Measurements from ENCODE around the gene LRRC25.
"Not testable (repeated sequence)": the region's sequence is repeated elsewhere in the genome, so short reads cannot be mapped to it uniquely, and the experiment has no call there.

LRRC25 gene

DNA sequence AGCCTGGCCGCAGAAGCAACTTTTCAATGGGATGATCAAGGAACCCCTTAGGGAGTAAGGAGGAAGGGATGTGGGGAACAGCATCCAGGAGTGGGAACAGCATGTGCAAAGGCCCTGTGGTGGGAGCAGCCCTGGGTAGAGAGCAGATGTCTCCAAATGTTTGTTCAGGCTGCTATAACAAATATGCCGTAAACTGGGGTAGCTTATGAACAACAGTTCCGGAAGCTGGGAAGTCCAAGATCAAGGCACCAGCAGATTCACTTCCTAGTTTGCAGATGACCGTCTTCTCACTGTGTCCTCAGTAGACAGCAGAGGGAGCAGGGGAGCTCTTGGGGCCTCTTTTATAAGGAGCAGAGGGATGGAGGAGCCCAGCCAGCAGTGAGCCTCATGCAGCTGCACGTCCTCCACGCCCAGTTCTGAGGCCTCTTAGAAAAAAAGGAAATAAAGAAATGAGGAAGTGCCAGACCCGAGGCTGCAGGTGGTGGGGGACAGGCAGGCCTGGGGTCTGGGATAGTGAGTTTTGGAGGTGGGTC, 4.2 kb upstream of the LRRC25 start:
- peak; percentile 82 for DNase-seq

GRCh38 chr19:18399008-18399407, 1.6 kb upstream of the LRRC25 start:
- peak; percentile 80 for DNase-seq

DNA sequence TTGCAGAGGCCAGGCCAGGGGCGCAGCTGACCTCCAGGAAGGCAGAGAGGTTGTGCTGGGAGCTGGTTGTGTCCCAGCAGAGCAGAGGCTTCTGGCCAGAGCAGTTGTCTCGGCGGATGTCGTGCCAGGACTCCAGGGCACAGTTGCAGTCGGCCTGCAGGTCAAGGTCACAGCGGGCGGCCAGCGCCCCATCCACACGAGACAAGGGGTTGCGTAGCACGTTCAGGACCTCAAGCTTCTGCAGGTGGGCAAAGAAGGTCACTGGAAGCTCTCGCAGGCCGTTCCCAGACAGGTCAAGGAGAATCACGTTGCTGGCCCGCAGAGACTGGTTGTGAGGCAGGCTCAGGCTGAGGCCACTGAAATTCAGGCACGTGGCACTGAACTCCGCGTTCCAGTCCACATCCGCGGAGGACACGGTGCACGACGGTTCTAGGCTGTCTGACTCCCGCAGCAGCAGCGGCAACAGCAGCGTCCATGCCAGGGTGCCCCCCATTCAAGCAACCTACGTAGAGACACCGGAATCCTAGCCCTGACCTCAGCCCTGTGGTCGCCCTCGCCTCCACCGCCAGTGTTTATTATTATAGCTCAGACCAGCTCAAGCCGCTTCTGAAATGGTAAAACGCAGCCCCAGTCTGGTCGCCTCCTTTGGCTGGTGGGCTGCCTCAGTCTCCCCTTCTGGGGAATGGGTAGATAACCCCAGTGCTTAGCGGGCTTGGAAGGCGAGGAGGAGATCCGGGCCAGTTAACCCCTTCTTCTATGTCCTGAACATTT, 766 bp downstream of the LRRC25 start:
- DNase-seq: no peak

DNA sequence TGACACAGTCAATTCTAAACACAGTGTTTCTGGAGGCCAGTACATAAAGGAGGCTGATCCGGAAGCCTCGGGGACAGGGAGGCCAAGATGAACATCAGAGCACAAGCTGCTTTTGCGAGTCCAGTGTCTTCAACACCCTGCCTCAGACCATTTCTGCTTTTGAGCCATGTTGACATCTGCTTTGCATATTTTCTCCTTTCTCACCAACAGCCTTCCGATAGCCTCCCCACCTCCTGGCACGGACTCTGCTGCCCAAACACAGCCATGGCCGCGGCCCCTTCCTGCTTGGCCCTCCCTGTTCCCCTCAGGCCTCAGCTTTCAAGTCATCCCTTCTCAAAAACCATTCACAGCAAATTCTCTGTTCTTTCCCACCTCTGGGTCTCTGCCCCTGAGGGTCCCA, 3.6 kb downstream of the LRRC25 start:
- no peak for DNase-seq

- DNase-seq: no peak
These were observed 4.5 kb downstream of the LRRC25 start for GRCh38 chr19:18392926-18393325.

DNA sequence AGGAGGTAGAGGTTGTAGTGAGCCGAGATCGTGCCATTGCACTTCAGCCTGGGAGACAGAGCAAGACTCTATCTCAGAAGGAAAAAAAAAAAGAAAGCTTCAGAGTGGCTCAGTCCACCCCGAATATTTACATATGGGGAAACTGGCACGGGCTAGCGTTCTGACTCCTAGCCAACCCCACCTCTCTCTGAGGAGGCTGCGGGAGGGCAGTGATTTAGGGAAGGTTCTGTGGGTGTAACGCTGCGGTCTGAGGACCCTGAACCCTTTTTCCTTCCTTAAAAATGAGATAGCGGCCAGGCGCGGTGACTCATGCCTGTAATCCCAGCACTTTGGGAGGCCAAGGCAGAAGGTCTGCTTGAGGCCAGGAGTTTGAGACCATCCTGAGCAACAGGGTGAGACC, 5.0 kb downstream of the LRRC25 start:
- no peak for DNase-seq

DNA sequence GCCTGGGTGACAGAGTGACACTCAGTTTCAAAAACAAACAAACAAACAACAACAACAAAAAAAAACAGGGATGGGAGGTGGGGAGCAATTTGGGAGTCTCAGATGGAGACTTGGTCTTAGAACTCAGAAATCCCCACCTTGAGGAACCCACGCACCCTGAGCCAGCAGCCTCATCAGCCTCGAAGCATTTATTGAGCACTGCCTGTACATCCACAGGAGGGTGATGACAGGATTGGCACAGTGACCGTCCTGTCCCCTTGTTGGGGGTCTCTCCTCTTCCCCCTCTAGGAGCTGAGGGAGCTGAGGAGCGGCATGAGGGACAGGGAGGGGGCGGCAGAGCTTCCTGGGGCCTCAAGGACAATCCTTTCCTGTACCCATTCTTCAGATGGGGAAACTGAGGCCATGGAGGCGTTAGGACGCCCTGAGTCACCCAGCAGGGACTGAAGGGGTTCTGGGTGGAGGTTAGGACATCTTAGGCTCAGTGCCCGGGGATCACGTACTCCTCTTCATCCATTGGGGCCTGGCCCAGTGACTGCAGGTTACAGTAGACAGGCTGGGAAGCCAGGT, 5.8 kb downstream of the LRRC25 start:
- no peak for DNase-seq

DNA sequence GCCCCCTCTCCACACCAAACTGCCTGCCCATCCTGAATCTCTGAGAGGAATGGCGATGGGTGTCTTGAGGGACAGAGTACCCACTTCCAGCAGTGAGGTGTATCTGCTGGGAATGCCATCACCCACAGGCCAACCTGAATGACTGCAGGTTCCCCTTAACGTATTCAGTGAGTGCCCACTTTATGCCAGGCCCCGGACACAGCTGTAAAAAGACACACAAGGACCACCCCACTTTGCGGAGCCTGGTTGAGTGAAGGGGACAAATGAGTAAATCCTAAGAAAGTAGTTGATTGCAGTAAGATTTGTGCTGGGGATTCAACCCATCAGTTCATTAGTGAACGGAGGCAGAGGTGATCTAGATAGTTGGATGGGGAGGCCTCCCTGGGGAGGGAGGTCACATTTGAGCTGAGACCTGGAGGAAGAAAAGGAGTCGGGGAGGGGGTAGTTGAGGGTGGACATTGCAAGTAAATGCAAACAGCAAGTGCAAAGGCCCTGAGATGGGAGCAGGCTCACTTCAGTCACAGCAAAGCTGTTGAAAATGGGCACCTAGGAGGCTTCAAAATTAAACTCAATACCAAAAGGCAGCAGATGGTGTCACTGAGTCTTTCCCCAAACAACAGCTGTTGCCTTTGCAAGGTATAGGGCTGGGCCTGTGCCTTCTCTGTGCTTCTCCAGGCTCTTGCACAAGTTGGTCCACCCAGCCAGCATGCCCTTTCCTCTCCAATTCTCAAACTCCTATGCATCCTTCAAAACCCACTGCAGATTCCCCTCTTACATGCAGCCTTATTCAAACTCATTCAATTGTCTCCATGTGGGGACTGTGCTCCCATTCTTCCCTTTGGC, 7.1 kb downstream of the LRRC25 start:
- DNase-seq: no peak

DNA sequence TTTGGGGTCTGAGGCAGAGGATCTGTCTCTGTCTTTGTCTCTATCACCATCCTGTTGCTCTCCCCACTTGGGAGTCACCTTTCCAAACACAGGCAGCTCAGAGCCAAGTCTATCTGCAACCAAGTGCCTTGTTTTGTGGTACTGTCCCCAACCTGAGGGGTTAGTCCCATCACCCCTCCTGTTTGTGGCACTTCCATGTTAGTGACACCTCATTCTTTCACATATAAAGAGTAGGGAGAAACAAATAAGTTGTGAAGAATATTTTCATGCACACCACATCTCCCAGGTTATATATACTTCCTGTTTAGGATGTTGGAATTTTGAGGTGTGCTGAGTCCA, 7.7 kb downstream of the LRRC25 start:
- DNase-seq: no peak

DNA sequence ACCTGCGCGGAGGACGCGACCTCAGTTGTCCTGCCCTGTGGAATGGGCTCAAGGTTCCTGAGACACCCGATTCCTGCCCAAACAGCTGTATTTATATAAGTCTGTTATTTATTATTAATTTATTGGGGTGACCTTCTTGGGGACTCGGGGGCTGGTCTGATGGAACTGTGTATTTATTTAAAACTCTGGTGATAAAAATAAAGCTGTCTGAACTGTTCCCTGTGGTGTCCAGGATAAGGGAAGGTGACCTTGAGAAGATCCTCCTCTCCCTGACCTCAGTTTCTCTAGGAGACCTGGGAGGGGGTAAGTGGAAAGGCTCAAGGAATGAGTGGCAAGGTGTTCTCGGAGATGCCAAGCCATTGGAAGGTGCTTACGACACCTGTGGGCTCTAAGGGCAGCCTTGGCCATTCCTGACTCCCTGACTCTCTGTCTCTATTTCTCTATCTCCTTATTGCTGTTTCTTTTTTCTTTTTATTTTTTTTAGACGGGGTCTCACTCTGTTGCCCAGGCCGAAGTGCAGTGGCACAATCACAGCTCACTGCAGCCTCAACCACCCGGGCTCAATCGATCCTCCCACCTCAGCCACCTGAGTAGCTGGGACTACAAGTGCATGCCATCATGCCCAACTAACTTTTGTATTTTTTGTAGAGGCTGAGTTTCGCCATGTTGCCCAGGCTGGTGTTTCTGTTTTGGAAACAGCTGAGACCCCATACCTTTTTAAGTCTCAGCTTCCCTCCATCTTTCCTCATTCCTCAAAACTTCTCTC, 8.3 kb downstream of the LRRC25 start:
- DNase-seq: no peak

- DNase-seq: peak; percentile 27
These were observed 9.1 kb downstream of the LRRC25 start for GRCh38 chr19:18388100-18388959.

- no peak for DNase-seq
These were observed 10.7 kb downstream of the LRRC25 start for GRCh38 chr19:18386543-18387271.

DNA sequence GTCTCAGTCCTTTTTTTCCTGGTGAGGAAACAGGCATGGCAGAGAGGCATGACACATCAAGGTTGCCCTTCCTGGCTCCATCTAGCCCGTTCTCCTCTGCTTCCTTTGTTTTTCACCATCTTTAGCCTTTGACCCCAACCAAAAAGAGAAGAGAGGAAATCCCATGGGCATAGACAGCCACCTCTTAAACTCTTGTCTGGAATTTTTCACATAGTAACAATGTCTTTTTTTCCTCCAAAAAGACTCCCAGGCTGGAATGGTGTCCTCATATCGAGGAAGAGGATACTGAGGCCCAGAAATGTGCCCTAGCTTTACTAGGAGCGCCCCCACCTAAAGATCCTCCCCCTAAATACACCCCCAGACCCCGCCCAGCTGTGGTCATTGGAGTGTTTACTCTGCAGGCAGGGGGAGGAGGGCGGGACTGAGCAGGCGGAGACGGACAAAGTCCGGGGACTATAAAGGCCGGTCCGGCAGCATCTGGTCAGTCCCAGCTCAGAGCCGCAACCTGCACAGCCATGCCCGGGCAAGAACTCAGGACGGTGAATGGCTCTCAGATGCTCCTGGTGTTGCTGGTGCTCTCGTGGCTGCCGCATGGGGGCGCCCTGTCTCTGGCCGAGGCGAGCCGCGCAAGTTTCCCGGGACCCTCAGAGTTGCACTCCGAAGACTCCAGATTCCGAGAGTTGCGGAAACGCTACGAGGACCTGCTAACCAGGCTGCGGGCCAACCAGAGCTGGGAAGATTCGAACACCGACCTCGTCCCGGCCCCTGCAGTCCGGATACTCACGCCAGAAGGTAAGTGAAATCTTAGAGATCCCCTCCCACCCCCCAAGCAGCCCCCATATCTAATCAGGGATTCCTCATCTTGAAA, 11.5 kb downstream of the LRRC25 start, which contains the start of gene GDF15:
TSS of gene GDF15 (plus strand) at position 484 of the 868 bp plus-strand sequence. CDS start at position 516, 32 bp downstream.
- peak; percentile 58 for DNase-seq

DNA sequence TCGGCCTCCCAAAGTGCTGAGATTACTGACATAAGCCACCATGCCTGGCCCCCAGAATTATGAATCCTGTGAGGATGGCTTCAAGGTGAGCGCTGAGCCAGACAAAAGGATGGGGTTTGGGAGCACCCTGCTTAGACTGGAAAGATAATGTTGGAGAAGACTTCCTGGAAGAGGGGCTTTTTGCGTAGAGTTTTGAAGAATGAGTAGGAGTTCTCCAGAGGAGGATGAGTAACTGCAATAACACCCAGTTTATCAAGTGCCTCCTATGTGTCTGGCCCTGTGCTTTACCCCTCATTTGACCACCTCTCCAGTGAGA, 12.1 kb downstream of the LRRC25 start:
- DNase-seq: no peak

- no peak for DNase-seq
These were observed 12.6 kb downstream of the LRRC25 start for GRCh38 chr19:18384775-18385174.

- not testable (repeated sequence) for DNase-seq
These were observed 13.8 kb downstream of the LRRC25 start for GRCh38 chr19:18383622-18384021.

GRCh38 chr19:18380843-18381242, 16.6 kb downstream of the LRRC25 start:
- DNase-seq: no peak

- DNase-seq: peak; percentile 89
These were observed 17.3 kb downstream of the LRRC25 start for GRCh38 chr19:18379803-18380747.

DNA sequence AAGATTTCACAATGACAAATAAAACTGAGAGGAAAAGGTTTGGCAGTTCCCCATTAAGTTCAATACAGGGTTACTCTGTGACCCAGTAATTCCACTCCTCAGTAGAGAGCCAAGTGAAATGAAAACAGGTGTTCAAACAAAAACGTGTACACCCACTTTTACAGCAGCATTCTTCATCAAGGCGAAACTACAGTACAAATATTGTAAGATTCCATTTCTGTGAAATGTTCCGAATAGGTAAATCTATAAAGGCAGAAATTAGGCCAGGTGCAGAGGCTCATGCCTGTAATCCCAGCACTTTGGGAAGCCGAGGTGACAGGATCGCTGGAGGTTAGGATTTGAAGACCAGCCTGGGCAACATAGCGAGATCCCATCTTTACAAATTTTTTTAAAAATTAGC, 20.4 kb downstream of the LRRC25 start:
- no peak for DNase-seq

All from HCEC 1CT (cell line).